Kidney (tissue), 14 donors: ENCODE results near the gene ELAVL2. TPM values are rescaled to one million over a fixed set of nuclear protein-coding genes. Genes with fewer than 3 reads are reported as not detected.

Experiments used
- DNase-seq, 5 donors: peaks; one replicate each; pipeline ENCODE4 v3.0.0-alpha.2; 2013 to 2020
- FAIRE-seq: peaks from 2 replicates; lab custom pipeline; 2012; peaks lifted over from hg19 to GRCh38; lab: Jason Lieb, UNC
- H3K27ac ChIP-seq, 2 donors: one replicate each; pipeline ENCODE4 v1.7.0; 2013; ENCODE audit warnings: low read depth in 2 of 2, low read length in 2 of 2, inconsistent platforms in 1 of 2
- H3K27me3 ChIP-seq: one replicate; pipeline ENCODE4 v1.7.1; 2013; ENCODE audit warnings: low read length, inconsistent platforms; ENCODE audit not compliant: control insufficient read depth, insufficient read depth
- H3K36me3 ChIP-seq, 3 donors: one replicate each; pipeline versions ENCODE4 v1.7.0 to v1.7.1; 2013; ENCODE audit warnings: low read length in 3 of 3, control low read depth in 1 of 3, inconsistent platforms in 1 of 3; ENCODE audit not compliant: insufficient read depth in 3 of 3, control insufficient read depth in 2 of 3
- H3K4me1 ChIP-seq, 3 donors: one replicate each; pipeline versions ENCODE4 v1.7.0 to v1.7.1; 2013; ENCODE audit warnings: low read length in 3 of 3, inconsistent platforms in 1 of 3, low read depth in 1 of 3; ENCODE audit not compliant: control insufficient read depth in 2 of 3, insufficient read depth in 2 of 3
- H3K4me3 ChIP-seq, 3 donors: one replicate each; pipeline versions ENCODE4 v1.7.0 to v1.8.1; 2013; ENCODE audit warnings: low read length in 3 of 3, control low read depth in 1 of 3, inconsistent platforms in 1 of 3
- H3K9ac ChIP-seq, 3 donors: one replicate each; pipeline versions ENCODE4 v1.7.0 to v1.7.1; 2013; ENCODE audit warnings: low read length in 3 of 3, control low read depth in 1 of 3, inconsistent platforms in 1 of 3
- H3K9me3 ChIP-seq, 3 donors: one replicate each; pipeline versions ENCODE4 v1.7.0 to v1.7.1; 2013; ENCODE audit warnings: low read length in 3 of 3, control low read depth in 1 of 3, inconsistent platforms in 1 of 3; ENCODE audit not compliant: control insufficient read depth in 2 of 3, insufficient read depth in 1 of 3
- CTCF ChIP-seq: IDR thresholded peaks from 3 replicates; pipeline ENCODE4 v1.5.1; 2012; ENCODE audit warnings: mild to moderate bottlenecking, moderate library complexity, borderline replicate concordance; ENCODE audit not compliant: insufficient read depth; ENCODE audit errors: extremely low read depth
- intact Hi-C: fragments of 100-400 bp; cut with DNase I; formaldehyde crosslinking; loops from one replicate; pipeline ENCODE4 v1.11.1; 2022
- polyA plus RNA-seq: library from polyadenylated mRNA; stranded (reverse); fragments of 350-450 nt; fragmentation: Illumina TruSeq; extraction: RNeasy Lipid Tissue Mini Kit (QIAGEN cat#74804); gene quantifications from one replicate; pipeline ENCODE4 v1.2.3, GENCODE V29; 2014; ENCODE audit warnings: low read depth, low replicate concordance; ENCODE audit not compliant: insufficient read depth
- total RNA-seq: library from RNA; stranded (reverse); fragmentation: NEBNext Ultra II Directional; extraction: Animal tissue kit (Norgen Biotek cat#: 25700); gene quantifications from one replicate; pipeline ENCODE4 v1.2.1, GENCODE V29; 2021
- donor health status: control.
- donor health status: control.
- donor health status: control.
- donor health status: control.
- donor health status: control.
- donor health status: DM: yes; HTN: yes; CAD: no.
- donor health status: Normal renal cell carcinoma (clear cell type).

Gene ELAVL2
- total and polyA plus RNA-seq, 2 donors from 2014 or later, result 0.19 to 0.35 TPM

- Histone ChIP-seq H3K9me3 (no peaks in the 10 kb centered on the region), H3K4me1 (no peaks in the 10 kb centered on the region), H3K36me3 (no peaks in the 10 kb centered on the region), H3K9ac (no peak overlapping the region), H3K4me3 (no peak overlapping the region), H3K27me3 (no peaks in the 10 kb centered on the region), H3K27ac (no peak overlapping the region)
- FAIRE-seq, result no peak
- TF ChIP-seq CTCF, result no peak
- intact Hi-C loops, result no loop called here
- DNase-seq, result no peak
Measured at GRCh38 chr9:23693374-23693773, 132.7 kb downstream of the ELAVL2 start.

GRCh38 chr9:23686896-23687295 lies 139.1 kb downstream of the ELAVL2 start:
- Histone ChIP-seq H3K27ac (no peak overlapping the region), H3K36me3 (no peaks in the 10 kb centered on the region), H3K4me1 (no peaks in the 10 kb centered on the region), H3K9me3 (no peaks in the 10 kb centered on the region), H3K4me3 (no peak overlapping the region), H3K27me3 (no peaks in the 10 kb centered on the region), H3K9ac (no peak overlapping the region)
- DNase-seq, result no peak
- intact Hi-C loops, result no loop called here
- no peak for FAIRE-seq
- TF ChIP-seq CTCF, result no peak

- no peaks in the 10 kb centered on the region for H3K36me3 ChIP-seq
- H3K9me3 ChIP-seq, result no peaks in the 10 kb centered on the region
- no peak overlapping the region for H3K9ac ChIP-seq
- intact Hi-C loops, result no loop called here
- H3K4me1 ChIP-seq, result no peaks in the 10 kb centered on the region
- DNase-seq, result no peak
- TF ChIP-seq CTCF, result no peak
- no peak overlapping the region for H3K4me3 ChIP-seq
- H3K27ac ChIP-seq, result no peak overlapping the region
- FAIRE-seq, result no peak
- H3K27me3 ChIP-seq, result no peaks in the 10 kb centered on the region
Measured at GRCh38 chr9:23686257-23686656, 139.8 kb downstream of the ELAVL2 start.

GRCh38 chr9:23683611-23684061 lies 142.4 kb downstream of the ELAVL2 start:
- no peaks in the 10 kb centered on the region for H3K9me3 ChIP-seq
- no peaks in the 10 kb centered on the region for H3K27me3 ChIP-seq
- H3K36me3 ChIP-seq, result no peaks in the 10 kb centered on the region
- H3K9ac ChIP-seq, result no peak overlapping the region
- no peak overlapping the region for H3K4me3 ChIP-seq
- TF ChIP-seq CTCF, result no peak
- intact Hi-C loops, result no loop called here
- no peak overlapping the region for H3K27ac ChIP-seq
- FAIRE-seq (no peak), DNase-seq (peak in 2 of 5 donors; percentile 12 to 38)
- no peaks in the 10 kb centered on the region for H3K4me1 ChIP-seq
